CD14-positive monocyte (primary cell): ENCODE data around the gene PDE8A. TPM values are rescaled to one million over a fixed set of nuclear protein-coding genes. Genes with fewer than 3 reads are reported as not detected.

Experiments
- DNase-seq, 3 donors: peaks; one replicate each; pipeline ENCODE4 v3.0.0-alpha.2; 2011 to 2022
- H2AFZ ChIP-seq: 2 replicates; pipeline ENCODE4 v1.6.0; 2012; ENCODE audit warnings: mild to moderate bottlenecking, low read depth, low read length, inconsistent platforms; ENCODE audit not compliant: insufficient read depth, poor library complexity, severe bottlenecking
- H3K27ac ChIP-seq, 2 donors: 1 replicate in 1 of 2; 2 replicates in 1 of 2; pipeline ENCODE4 v1.5.1; 2012 to 2013; ENCODE audit warnings: low read length in 2 of 2, control low read depth in 1 of 2, inconsistent platforms in 1 of 2, low read depth in 1 of 2, mild to moderate bottlenecking in 1 of 2
- H3K27me3 ChIP-seq, 2 donors: one replicate each; pipeline versions ENCODE4 v1.6.0 to v1.6.1; 2011 to 2013; ENCODE audit warnings: low read length in 2 of 2; ENCODE audit not compliant: control insufficient read depth in 2 of 2, insufficient read depth in 2 of 2
- H3K36me3 ChIP-seq, 2 donors: replicated peaks in 1 of 2; 1 replicate in 1 of 2; 2 replicates in 1 of 2; pipeline versions ENCODE4 v1.5.1 to v1.6.1; 2012 to 2013; ENCODE audit warnings: low read length in 2 of 2, control low read depth in 1 of 2, inconsistent platforms in 1 of 2, mild to moderate bottlenecking in 1 of 2; ENCODE audit not compliant: insufficient read depth in 2 of 2, control insufficient read depth in 1 of 2
- H3K4me1 ChIP-seq, 2 donors: 1 replicate in 1 of 2; 2 replicates in 1 of 2; pipeline versions ENCODE4 v1.5.1 to v1.6.1; 2012 to 2013; ENCODE audit warnings: low read length in 2 of 2, control low read depth in 1 of 2, inconsistent platforms in 1 of 2, mild to moderate bottlenecking in 1 of 2, moderate library complexity in 1 of 2; ENCODE audit not compliant: insufficient read depth in 2 of 2, control insufficient read depth in 1 of 2
- H3K4me2 ChIP-seq: replicated peaks from 2 replicates; pipeline ENCODE3; 2012; ENCODE audit warnings: low read length, moderate library complexity, mild to moderate bottlenecking; ENCODE audit not compliant: poor library complexity, severe bottlenecking; ENCODE audit errors: extremely low read depth
- H3K4me3 ChIP-seq, 3 experiments: fragments of 200-600 bp in 1 of 3; sonication (generic) in 1 of 3; replicated peaks in 1 of 3; 1 replicate in 2 of 3; 2 replicates in 1 of 3; pipeline ENCODE4 v1.5.1; 2011 to 2013; ENCODE audit warnings: low read length in 3 of 3, mild to moderate bottlenecking in 3 of 3, control low read depth in 2 of 3, low read depth in 2 of 3, inconsistent platforms in 1 of 3, moderate library complexity in 1 of 3
- H3K79me2 ChIP-seq: 2 replicates; pipeline ENCODE4 v1.6.0; 2012; ENCODE audit warnings: mild to moderate bottlenecking, control low read depth, inconsistent platforms, low read length, moderate library complexity; ENCODE audit not compliant: insufficient read depth
- H3K9ac ChIP-seq: 2 replicates; pipeline ENCODE4 v1.6.0; 2017; ENCODE audit warnings: low read length, mild to moderate bottlenecking; ENCODE audit not compliant: insufficient read depth, poor library complexity, severe bottlenecking
- H3K9me3 ChIP-seq, 2 donors: replicated peaks in 1 of 2; 1 replicate in 1 of 2; 2 replicates in 1 of 2; pipeline versions ENCODE4 v1.5.1 to v1.6.1; 2012 to 2013; ENCODE audit warnings: low read length in 2 of 2, control low read depth in 1 of 2; ENCODE audit not compliant: control insufficient read depth in 1 of 2, insufficient read depth in 1 of 2
- H4K20me1 ChIP-seq: 2 replicates; pipeline ENCODE4 v1.6.0; 2012; ENCODE audit warnings: mild to moderate bottlenecking, low read length, control low read depth, moderate library complexity; ENCODE audit not compliant: insufficient read depth
- H3K27ac Mint-ChIP-seq, 7 donors: one replicate each; pipeline ENCODE4 v1.8.0; 2020; ENCODE audit warnings: mild to moderate bottlenecking in 7 of 7, mixed read lengths in 7 of 7, moderate library complexity in 6 of 7, inconsistent platforms in 2 of 7
- H3K27me3 Mint-ChIP-seq, 3 donors: one replicate each; pipeline ENCODE4 v1.8.0; 2021 to 2022; ENCODE audit warnings: low read depth in 3 of 3, mild to moderate bottlenecking in 3 of 3, mixed read lengths in 3 of 3, moderate library complexity in 3 of 3, inconsistent platforms in 1 of 3
- H3K36me3 Mint-ChIP-seq, 2 donors: one replicate each; pipeline ENCODE4 v1.8.0; 2020; ENCODE audit warnings: mixed read lengths in 2 of 2, inconsistent platforms in 1 of 2, mild to moderate bottlenecking in 1 of 2
- H3K4me1 Mint-ChIP-seq: one replicate; pipeline ENCODE4 v1.8.0; 2020; ENCODE audit warnings: mild to moderate bottlenecking, mixed read lengths
- H3K4me3 Mint-ChIP-seq, 2 donors: one replicate each; pipeline ENCODE4 v1.8.0; 2020; ENCODE audit warnings: mild to moderate bottlenecking in 2 of 2, mixed read lengths in 2 of 2, moderate library complexity in 1 of 2
- H3K9me3 Mint-ChIP-seq, 7 donors: one replicate each; pipeline ENCODE4 v1.8.0; 2020 to 2022; ENCODE audit warnings: mixed read lengths in 7 of 7, mild to moderate bottlenecking in 6 of 7, moderate library complexity in 6 of 7, inconsistent platforms in 2 of 7
- WGBS: methylation state at CpG from one replicate; pipeline ENCODE4 v1.1.5; 2013; ENCODE audit warnings: missing lambda C conversion rate; ENCODE audit not compliant: insufficient coverage; 5-methylcytosine and 5-hydroxymethylcytosine counted together
- intact Hi-C, 2 donors: fragments of 100-400 bp; cut with micrococcal nuclease; formaldehyde crosslinking; loops; one replicate each; pipeline versions ENCODE4 v1.15.0 to v1.15.1; 2023
- polyA plus RNA-seq, 3 donors: library from polyadenylated mRNA; depleted of rRNA in 1 of 3; unstranded in 2 of 3; stranded (reverse) in 1 of 3; fragments of 300-500 nt in 2 of 3; fragments of >200 nt in 1 of 3; fragmentation: Illumina TruSeq in 2 of 3; gene quantifications; 1 replicate in 2 of 3; 2 replicates in 1 of 3; pipeline ENCODE4 v1.2.3, GENCODE V29; 2012 to 2021
- TF ChIP-seq, protein P1 (sequence below): fragments of 200-600 bp; IDR thresholded peaks from one replicate; pipeline ENCODE4 v1.8.0; 2022; ENCODE audit warnings: antibody characterized with exemption, mild to moderate bottlenecking

The PDE8A gene
- polyA plus RNA-seq, 3 donors = 2.8 to 33.4 (median 4.9) TPM

GRCh38 chr15:84934942-84935729 is 46.5 kb upstream of the PDE8A start:
- Histone ChIP-seq H4K20me1 (no peaks in the 10 kb centered on the region), H3K36me3 (no peaks in the 10 kb centered on the region), H3K27me3 (no peaks in the 10 kb centered on the region), H3K4me1 (no peaks in the 10 kb centered on the region), H3K4me3 (no peak overlapping the region), H3K4me2 (no peak overlapping the region), H2AFZ (no peak overlapping the region), H3K27ac (no peak overlapping the region), H3K79me2 (no peaks in the 10 kb centered on the region), H3K9me3 (no peaks in the 10 kb centered on the region), H3K9ac (no peak overlapping the region)
- Mint-ChIP-seq H3K27ac (no peak overlapping the region), H3K9me3 (peaks cover 0 to 4% (median 0%) of the 10 kb centered on the region in 7 donors), H3K27me3 (peaks cover 2 to 8% (median 5%) of the 10 kb centered on the region in 3 donors), H3K36me3 (no peaks in the 10 kb centered on the region), H3K4me1 (no peaks in the 10 kb centered on the region), H3K4me3 (no peak overlapping the region)
- no peak for DNase-seq
- WGBS = 96% methylated on average over 16 of the region's 21 CpGs
- intact Hi-C loops = no loop called here
- TF ChIP-seq, protein P1, sequence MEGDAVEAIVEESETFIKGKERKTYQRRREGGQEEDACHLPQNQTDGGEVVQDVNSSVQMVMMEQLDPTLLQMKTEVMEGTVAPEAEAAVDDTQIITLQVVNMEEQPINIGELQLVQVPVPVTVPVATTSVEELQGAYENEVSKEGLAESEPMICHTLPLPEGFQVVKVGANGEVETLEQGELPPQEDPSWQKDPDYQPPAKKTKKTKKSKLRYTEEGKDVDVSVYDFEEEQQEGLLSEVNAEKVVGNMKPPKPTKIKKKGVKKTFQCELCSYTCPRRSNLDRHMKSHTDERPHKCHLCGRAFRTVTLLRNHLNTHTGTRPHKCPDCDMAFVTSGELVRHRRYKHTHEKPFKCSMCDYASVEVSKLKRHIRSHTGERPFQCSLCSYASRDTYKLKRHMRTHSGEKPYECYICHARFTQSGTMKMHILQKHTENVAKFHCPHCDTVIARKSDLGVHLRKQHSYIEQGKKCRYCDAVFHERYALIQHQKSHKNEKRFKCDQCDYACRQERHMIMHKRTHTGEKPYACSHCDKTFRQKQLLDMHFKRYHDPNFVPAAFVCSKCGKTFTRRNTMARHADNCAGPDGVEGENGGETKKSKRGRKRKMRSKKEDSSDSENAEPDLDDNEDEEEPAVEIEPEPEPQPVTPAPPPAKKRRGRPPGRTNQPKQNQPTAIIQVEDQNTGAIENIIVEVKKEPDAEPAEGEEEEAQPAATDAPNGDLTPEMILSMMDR = no peak

GRCh38 chr15:84937144-84937543 is 44.5 kb upstream of the PDE8A start:
- H3K4me1 ChIP-seq = no peaks in the 10 kb centered on the region
- no peaks in the 10 kb centered on the region for H3K36me3 ChIP-seq
- no peaks in the 10 kb centered on the region for H4K20me1 ChIP-seq
- H3K4me2 ChIP-seq = no peak overlapping the region
- no peaks in the 10 kb centered on the region for H3K79me2 ChIP-seq
- Mint-ChIP-seq H3K27me3 (peaks cover 0 to 11% (median 7%) of the 10 kb centered on the region in 3 donors), H3K36me3 (no peaks in the 10 kb centered on the region), H3K4me3 (no peak overlapping the region), H3K9me3 (peaks cover 0 to 2% (median 0%) of the 10 kb centered on the region in 7 donors), H3K4me1 (peaks cover 4% of the 10 kb centered on the region), H3K27ac (no peak overlapping the region)
- no peaks in the 10 kb centered on the region for H3K9me3 ChIP-seq
- no peak overlapping the region for H3K4me3 ChIP-seq
- H3K27me3 ChIP-seq = no peaks in the 10 kb centered on the region
- H3K27ac ChIP-seq = no peak overlapping the region
- intact Hi-C loops = no loop called here
- TF ChIP-seq, protein P1 = no peak
- no peak for DNase-seq
- no peak overlapping the region for H3K9ac ChIP-seq
- WGBS = 17% methylated on average over 1 of the region's 5 CpGs
- no peak overlapping the region for H2AFZ ChIP-seq
